Measurements from ENCODE around the gene ARSG. TPM values are rescaled to one million over a fixed set of nuclear protein-coding genes. Genes with fewer than 3 reads are reported as not detected.
"Not testable (repeated sequence)": the region's sequence is repeated elsewhere in the genome, so short reads cannot be mapped to it uniquely, and the experiment has no call there.

Gene ARSG
- total RNA-seq, 1 donor from 2014 or later: 2.7 TPM

DNA sequence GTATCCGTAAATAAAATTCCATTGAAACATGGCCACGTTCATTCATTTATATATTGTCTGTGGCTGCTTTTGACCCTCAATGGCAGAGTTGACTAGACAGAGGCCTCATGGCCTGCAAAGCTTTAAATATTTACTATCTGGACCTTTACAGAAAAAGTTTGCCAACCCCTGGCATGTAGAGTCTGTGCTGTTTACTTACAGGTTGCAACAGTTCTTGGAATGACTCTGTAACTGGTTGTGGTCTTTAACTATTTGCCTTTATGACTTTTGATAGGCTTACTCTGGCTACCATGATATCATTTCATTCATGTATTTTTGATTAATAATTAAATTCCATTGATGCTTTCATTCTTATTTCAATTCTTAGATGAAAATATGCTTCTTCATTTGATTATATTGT, 25.5 kb upstream of the ARSG start:
- intact Hi-C loops (cut with DNase I): loop anchor here (10.0 kb wide), 1 partner anchor 499 kb away; no protein-coding TSS in a partner anchor
- DNase-seq (ENCODE audit: low spot score): not testable (repeated sequence)

DNA sequence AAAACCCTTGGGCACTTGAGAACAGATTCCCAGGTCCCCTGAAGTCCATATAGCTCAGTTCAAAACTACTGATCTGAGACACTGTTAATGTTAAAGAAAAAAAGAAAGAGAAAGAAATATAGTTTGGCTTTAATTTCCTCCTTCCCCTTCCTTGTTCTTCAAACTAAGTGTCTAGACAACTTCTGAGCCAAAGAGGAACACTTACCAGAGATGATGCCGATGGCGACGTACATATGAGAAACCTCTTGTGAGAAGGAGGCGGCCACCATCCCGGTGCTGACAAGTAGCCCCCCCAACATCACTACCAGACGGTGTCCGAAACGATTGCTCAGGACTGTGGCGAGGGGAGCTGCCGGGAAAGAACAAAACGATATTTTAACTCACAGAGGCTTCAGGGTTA, 17.6 kb upstream of the ARSG start:
- intact Hi-C loops (cut with DNase I): no loop called here
- no peak for DNase-seq (ENCODE audit: low spot score)

DNA sequence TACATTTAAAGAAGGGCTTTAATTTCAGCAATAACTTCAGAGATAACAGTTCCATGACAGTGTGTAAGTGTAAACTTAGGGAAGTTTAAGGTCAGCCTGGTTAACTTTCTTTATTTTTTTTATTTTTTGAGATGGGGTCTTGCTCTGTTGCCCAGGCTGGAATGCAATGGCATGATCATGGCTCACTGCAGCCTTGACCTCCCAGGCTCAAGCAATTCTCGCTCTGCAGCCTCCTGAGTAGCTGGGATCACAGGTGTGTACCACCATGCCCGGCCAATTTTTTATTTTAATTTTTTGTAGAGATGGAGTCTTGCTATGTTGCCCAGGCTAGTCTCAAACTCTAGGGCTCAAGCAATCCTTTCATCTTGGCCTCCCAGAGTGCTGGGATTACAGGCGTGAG, 15.0 kb upstream of the ARSG start:
- intact Hi-C loops (cut with DNase I); DNase-seq (ENCODE audit: low spot score): not testable (repeated sequence)

DNA sequence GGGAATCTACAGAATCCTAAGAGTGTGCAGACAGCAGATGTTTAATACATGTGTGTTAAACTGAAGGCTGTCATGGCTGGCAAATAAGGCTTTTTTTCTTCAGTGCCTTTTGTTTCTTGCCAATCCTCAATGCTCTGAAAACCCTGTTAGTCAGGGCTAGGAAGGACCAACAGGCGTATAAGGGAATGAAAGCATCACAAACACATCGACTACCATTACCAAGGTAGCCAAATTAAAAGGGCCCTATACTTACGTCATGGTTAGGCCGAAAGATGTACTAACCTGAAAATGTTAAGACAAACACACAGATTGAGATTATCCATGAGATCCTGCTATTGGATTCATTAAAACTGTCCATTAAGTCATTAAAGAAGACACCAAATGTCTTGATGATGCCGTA, 13.5 kb upstream of the ARSG start:
- DNase-seq (ENCODE audit: low spot score): no peak
- intact Hi-C loops (cut with DNase I): no loop called here

DNA sequence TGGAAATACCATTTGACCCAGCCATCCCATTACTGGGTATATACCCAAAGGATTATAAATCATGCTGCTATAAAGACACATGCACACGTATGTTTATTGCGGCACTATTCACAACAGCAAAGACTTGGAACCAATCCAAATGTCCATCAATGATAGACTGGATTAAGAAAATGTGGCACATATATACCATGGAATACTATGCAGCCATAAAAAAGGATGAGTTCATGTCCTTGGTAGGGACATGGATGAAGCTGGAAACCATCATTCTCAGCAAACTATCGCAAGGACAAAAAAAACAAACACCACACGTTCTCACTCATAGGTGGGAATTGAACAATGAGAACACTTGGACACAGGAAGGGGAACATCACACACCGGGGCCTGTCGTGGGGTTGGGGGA, 9.3 kb upstream of the ARSG start:
- DNase-seq (ENCODE audit: low spot score); intact Hi-C loops (cut with DNase I): not testable (repeated sequence)

DNA sequence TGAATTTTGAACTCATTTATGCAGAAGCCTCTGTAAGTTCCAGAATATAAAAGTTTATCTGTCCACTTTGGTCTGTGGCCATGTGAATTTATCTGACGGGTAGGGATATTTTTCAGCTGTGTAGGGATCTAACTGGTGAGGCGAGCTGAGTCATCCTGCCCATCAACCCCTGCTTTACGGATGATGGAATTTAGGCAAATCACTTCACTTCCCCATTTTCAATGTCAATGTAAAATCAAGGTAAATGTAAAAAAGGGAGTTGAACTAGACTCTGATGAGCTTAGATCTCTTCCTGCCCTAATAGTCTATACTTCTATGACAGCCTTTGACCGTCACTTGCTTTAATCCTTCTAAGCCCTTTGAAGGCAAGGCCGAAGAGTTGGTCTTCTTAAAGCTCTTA, 2.9 kb upstream of the ARSG start:
- no peak for DNase-seq (ENCODE audit: low spot score)

DNA sequence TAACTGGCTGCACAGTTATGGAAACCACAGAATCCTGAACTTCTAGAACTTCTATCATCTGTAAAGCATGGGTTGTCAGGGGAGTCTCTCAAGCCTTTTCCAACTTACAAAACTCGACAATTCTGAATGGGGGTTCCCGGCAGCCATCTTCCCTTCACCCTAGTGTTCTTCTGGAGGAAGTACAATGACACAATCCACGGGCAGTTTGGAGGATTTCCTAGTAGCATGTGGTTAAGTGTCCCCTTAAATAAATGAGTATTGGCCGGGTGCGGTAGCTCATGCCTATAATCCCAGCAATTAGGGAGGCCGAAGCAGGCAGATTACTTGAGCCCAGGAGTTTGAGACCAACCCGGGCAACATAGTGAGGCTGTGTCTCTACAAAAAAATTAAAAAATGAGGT, 2.5 kb upstream of the ARSG start:
- no peak for DNase-seq (ENCODE audit: low spot score)
- intact Hi-C loops (cut with DNase I): no loop called here

More for the DNA sequence above, 2.9 kb upstream of the ARSG start:
- intact Hi-C loops (cut with DNase I): no loop called here

DNA sequence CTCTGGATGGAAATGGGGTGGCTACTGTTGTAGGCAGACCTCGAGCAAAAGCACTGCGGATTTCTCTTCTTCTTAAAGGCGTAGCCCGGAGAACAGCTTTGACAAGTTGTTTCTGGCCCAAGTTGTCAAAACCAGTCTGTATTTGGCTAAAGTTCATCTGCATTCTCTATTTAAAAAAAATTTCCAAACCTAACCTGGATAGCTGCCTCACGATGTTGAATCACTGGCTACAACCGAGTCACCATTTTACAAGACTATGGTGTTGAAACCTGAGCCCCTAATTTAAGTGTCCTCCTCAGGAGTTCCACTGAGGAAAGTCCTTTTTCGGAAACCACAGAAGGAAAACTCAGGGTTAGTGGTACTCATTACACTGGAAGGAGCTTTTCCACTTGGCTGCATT, 1.8 kb upstream of the ARSG start:
- no peak for DNase-seq (ENCODE audit: low spot score)
- intact Hi-C loops (cut with DNase I): no loop called here

DNA sequence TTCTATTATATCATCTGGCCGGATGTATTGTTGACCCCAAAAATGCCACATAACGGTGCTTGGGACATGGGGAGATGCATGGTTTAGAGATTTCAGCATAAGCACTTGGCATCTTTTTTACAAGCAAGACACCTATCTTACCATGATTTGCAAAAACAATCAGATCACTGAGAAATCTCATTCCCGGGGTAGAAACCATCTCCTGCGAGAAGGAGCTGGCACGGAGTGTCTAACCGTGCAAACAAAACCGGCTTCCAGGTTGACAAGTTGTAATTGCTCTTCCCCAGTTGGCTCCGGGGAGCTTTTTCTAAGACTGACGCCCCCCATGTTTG, 1.4 kb upstream of the ARSG start:
- intact Hi-C loops (cut with DNase I): no loop called here
- DNase-seq (ENCODE audit: low spot score): no peak

DNA sequence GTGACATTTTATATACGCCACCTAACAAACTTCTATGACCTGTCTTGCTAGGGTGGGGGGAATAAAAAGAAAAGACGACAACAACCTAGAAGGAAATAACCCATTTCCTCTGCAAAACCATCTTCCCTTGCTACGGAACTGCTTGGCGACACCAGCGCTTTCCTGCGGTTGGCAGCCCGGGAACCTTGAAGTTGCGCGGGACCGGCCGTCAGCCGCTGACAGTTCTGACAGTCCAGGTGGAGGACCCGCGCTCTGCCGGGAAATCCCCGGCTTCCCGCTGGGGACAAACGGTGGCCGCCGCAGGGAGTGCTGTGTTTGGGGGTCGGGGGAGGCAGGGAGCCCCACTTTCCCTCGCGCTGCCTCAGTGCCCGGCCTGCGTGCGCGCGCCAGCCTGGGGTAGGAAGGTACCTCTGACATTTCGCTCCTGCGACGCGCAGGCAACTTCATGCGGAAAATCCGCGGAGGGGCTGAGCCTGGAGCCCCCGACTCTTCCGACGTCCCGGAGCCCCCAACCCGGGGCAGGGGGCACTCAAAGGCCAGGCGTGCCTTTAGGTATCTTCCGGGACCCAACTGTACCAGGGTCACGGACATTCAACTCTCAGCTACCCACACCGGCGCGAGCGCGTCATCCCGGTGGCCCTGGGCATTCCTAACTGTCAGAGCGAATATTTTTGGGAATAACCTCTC, 884 bp upstream of the ARSG start:
- intact Hi-C loops (cut with DNase I): no loop called here
- no peak for DNase-seq (ENCODE audit: low spot score)

DNA sequence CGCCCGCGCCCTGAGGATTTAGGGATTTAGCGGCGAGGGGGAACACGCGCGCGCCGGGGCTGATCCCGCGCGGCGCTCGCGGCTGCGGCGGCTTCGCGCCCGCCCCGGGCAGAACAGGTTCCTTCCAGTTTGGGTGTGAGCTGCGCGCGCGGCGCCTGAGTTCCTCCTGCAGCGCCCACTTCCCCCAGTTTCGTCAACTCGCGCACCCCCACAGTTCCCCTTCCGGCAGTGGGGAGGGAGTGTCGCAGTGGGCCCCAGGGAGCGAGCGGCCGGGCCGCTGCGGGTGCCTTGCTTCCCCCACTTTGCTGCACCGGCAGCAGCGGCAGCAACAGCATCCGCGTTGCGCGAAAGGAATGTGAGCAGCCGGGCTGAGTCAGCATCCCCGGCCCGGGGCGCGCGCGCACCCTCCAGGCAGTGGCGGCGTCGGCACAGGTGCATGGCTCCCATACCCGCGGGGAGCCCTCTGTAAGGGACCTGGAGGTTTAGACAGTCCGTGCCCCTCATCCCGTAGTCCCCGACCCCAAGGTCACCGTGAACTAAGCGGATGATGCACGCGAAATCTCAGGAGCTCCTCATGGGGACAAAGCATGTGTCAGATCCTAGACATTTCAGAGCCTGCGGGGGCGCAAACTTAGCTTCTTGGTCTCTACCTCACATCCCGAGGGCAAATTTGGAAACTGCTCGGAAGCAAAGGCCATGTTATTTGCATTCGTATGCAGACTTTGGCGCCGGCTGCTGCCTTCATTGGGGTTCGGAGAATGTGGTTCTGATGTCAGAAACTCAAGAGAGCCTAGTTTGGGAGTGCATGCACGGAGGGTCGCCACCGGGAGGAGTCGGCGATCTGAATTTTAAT, 767 bp downstream of the ARSG start:
- intact Hi-C loops (cut with DNase I): no loop called here
- DNase-seq (ENCODE audit: low spot score): peak; percentile 95

DNA sequence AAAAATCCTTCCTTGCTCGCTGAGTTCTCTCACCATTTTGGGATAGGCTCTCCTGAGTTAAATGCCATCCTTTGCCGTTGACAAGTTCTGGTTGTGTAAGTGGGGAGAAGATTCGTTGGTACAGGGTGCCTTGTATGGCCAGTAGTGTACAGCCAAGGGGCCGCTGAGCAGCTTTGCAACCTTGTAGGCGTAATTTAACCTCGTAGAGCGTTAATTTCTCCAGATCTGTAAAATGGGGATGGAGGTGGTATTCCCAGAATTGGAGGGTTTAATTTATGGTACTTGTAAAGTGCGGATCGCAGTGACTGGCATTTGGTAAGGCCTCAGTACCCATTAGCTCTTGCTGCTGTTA, 1.4 kb downstream of the ARSG start:
- DNase-seq (ENCODE audit: low spot score): no peak
- intact Hi-C loops (cut with DNase I): no loop called here

DNA sequence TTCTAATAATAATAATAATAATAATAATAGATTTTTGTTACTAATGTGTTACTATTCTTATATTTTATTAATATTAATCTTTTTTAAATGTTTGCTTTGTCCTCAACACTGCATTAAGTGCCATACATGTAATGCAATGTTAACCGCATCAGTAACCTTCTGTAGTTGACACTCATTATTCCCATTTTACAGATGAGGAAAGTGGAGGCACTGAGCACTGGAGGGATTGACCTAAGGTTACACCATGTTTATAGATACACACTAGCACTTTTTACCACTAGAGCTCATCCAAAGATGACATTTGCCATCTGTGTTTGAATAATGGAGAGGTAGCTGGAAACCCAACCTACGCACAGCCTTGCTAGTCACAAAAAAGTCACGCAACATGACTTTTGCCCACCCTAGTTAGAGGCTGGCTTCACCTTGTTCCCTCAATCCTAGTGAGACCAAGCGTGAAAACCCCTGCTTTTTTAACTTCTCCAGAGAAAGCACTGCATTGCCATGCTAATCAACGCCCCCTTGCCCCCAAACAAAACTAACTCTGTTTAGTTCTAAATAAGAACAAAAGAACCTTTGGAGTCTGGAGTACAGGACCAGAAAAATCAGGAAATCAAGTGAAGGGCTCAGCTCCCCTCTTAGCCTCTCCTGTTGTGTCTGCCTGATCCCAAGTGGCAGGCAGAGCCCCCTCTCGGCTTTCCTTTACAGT, 2.3 kb downstream of the ARSG start:
- intact Hi-C loops (cut with DNase I): no loop called here
- DNase-seq (ENCODE audit: low spot score): no peak

DNA sequence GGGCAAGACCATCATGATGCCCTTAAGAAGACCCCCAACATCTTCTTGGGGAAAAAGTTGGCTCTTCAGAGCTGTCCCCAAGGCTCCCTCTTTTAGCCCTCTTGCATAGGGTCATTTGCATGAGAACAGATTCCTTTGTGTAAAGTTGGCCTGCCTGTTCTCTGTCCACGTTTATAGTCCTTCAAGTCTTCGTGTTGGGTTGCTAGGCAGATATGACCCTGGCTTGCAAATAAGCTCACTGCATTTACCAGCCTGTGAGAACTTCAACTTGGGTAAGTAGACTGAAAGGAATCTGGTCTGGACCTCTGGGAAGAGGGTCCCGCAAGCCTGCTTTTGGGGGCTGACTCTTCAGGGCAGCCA, 2.9 kb downstream of the ARSG start:
- DNase-seq (ENCODE audit: low spot score): no peak
- intact Hi-C loops (cut with DNase I): no loop called here

DNA sequence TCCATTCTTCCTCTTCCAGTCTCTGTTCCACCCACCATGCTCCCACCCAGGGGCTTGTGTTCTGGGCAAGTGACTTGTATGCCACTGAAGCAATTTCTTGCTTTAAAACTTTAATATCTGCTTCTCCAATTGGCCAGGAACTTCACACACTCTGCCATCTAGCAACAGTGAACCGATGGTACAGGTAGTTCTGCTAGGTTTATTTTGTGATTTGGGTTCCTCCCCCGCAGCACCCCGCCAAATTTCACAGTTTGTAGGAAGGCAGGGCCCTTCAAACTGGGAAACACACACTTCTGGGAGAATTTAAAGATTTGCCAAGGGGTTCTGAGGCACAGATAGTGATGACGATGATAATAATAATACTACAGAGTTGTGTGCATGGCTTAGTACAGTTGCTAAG, 3.3 kb downstream of the ARSG start:
- DNase-seq (ENCODE audit: low spot score): no peak
- intact Hi-C loops (cut with DNase I): no loop called here

DNA sequence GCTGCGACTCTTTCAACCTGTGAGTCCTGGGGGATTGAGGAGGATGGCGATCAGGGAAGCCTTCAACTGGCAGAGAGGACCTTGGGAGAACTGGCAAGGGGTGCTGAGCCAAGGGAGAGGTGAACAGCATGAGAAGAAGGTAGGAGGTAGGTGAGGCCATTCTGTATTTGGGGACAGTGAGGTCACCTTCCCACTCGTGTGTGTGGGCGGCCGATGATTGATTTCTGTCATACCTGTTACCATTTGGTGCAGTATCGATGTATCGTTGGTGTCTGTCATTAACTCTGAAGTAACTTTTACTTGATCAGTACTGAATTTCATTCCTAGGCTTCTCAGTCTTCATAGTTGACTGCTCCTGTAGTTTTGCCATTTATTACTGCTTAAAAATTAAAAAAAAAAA, 3.8 kb downstream of the ARSG start:
- intact Hi-C loops (cut with DNase I): no loop called here
- DNase-seq (ENCODE audit: low spot score): no peak

DNA sequence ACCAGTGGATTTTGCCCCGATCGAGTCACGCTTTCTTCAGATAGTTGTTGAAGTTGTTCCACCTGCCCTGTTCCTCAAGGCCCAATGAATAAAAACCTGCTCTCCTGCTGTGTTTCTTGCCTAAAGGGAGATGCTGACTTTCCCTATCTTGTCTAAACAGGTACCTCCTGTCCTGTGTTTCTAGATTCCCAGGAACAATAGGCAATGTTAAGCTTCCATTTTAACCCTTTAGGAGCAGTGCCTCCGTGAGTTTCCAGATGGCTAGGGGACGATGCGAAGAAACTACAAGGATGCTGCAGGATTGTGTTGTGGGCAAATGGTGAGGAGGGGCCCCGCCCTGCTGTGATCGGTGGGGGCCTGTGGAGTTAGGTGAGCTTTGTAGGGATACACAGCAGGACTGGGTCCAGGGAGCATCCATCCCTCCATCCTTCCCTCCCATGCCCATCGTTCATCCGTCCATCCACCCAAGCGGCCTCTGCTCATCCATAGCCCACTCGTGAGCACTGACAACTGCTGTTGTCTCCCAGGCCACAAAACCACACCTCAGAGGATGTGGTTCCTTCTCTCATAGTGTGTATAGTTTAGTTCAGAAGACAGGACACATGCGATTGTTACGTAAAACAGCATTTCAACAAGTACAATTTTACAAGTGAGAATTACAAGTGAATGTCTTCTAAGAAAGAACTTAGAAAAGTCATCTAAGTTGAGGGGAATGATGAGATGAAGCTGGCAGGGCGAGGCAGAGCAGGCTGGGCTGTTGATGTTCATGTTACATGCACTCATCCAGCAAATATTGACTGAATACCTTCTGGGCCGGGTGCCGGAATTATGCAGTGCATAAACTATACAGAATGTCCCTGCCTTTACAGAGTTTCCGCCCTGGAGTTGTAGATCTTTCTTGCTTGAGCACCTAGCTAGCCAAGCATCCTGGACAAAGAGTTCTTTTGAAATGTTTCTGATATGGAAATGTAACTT, 5.2 kb downstream of the ARSG start:
- DNase-seq (ENCODE audit: low spot score): no peak
- intact Hi-C loops (cut with DNase I): no loop called here

DNA sequence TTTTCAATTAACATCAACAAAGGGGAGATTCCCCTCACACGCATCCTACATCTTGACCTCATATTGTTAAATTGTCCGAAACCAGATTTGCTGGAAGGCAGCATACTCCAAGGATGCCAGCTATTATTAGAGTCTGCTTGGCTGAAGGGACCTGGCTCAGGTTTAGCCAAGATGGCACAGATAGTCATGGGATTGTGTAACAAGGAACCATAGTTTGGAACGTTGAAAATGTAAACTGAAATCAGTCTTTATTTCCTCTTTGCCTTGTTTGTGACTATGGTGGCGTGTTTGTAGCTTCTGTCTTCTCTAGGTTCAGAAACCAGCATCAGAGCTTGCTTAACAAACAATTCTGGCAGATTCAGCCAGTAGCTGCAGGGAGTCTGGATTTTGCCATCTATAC, 5.9 kb downstream of the ARSG start:
- DNase-seq (ENCODE audit: low spot score): no peak
- intact Hi-C loops (cut with DNase I): no loop called here

DNA sequence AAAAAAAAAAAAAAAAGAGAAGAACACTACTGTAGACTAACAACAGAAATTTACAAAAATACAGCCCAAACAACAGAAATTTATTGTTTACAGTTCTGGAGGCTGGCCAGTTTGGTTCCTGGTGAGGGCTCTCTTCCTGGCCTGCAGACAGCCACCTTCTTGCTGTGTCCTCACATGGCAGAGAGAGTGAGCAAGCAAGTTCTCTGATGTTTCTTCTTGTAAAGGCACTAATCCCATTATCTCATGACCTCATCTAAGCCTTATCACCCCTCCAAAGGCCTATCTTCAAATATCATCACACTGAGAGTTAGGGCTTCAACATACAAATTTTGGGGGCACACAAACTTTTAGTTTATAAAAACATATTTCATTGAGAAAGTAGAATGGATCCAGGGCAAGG, 7.3 kb downstream of the ARSG start:
- DNase-seq (ENCODE audit: low spot score): no peak
- intact Hi-C loops (cut with DNase I): no loop called here

DNA sequence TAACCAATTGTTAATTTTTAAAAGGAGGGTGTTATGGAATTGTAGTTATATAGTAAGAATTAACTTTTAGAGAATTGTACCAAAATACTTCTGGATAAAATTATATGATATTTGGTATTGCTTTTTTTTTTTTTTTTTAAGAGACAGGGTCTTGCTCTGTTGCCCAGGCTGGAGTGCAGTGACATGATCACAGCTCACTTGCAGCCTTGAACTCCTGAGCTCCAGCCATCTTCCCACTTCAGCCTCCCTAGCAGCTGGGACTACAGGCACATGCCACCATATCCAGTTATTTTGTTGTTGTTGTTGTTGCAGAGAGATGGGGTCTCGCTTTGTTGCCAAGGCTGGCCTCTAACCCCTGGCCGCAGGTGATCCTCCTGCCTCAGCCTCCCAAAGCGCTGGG, 8.5 kb downstream of the ARSG start:
- intact Hi-C loops (cut with DNase I): no loop called here
- no peak for DNase-seq (ENCODE audit: low spot score)

Measured in cardiac septum (tissue), 1 donor.